IPS-18c (cell line): ENCODE data around the gene DCHS2.

Experiments used
- H3K4me3 ChIP-seq: 2 replicates; pipeline ENCODE4 v1.7.0; 2013; ENCODE audit warnings: low read depth, mild to moderate bottlenecking, low read length, moderate library complexity; ENCODE audit not compliant: insufficient read depth
- H3K9me3 ChIP-seq: one replicate; pipeline ENCODE4 v1.6.1; 2013; ENCODE audit warnings: mild to moderate bottlenecking, low read length, moderate library complexity; ENCODE audit not compliant: control insufficient read depth, insufficient read depth

The DCHS2 gene

GRCh38 chr4:154317201-154317999 is 174.2 kb downstream of the DCHS2 start:
- Histone ChIP-seq H3K9me3 (no peaks in the 10 kb centered on the region), H3K4me3 (no peak overlapping the region)

GRCh38 chr4:154315741-154316140 is 175.9 kb downstream of the DCHS2 start:
- Histone ChIP-seq H3K4me3 (no peak overlapping the region), H3K9me3 (no peaks in the 10 kb centered on the region)

- no peaks in the 10 kb centered on the region for H3K9me3 ChIP-seq
- H3K4me3 ChIP-seq, result no peak overlapping the region
These were observed 177.4 kb downstream of the DCHS2 start for GRCh38 chr4:154314248-154314647.

DNA sequence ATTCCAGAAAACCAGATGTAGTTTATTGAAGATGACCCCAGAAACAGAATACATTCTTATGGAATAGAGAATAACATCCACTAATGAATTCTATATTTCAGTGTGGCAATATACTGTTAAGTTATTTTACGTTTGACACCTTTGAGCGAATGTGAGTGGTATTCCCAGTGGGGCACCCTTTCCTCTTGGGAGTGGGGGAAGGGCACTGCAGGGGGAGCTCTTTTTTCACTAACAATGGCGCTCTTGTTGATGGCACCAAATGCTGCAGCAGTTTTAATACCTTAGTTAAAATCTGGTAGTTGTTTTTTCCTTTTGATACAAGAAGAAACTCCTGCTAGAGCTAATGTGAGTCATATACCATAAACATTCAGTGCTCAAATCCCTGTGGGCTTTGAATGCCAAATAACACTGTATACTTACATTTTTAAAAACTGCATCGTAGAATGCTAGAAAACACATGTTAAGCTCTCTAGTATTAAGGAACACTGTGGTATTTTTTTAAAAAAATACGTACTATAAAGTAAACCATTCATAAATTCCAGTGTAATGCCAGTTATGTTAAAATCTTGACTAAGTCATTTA is 178.5 kb downstream of the DCHS2 start:
- Histone ChIP-seq H3K9me3 (no peaks in the 10 kb centered on the region), H3K4me3 (no peak overlapping the region)

GRCh38 chr4:154312246-154312645 is 179.4 kb downstream of the DCHS2 start:
- Histone ChIP-seq H3K4me3 (no peak overlapping the region), H3K9me3 (no peaks in the 10 kb centered on the region)

GRCh38 chr4:154310578-154310977 is 181.0 kb downstream of the DCHS2 start:
- no peaks in the 10 kb centered on the region for H3K9me3 ChIP-seq
- H3K4me3 ChIP-seq, result no peak overlapping the region

- Histone ChIP-seq H3K4me3 (no peak overlapping the region), H3K9me3 (no peaks in the 10 kb centered on the region)
These were observed 183.4 kb downstream of the DCHS2 start for GRCh38 chr4:154308207-154308606.

- Histone ChIP-seq H3K4me3 (no peak overlapping the region), H3K9me3 (no peaks in the 10 kb centered on the region)
These were observed 184.1 kb downstream of the DCHS2 start for GRCh38 chr4:154307451-154307850.

GRCh38 chr4:154305616-154306015 is 186.0 kb downstream of the DCHS2 start:
- Histone ChIP-seq H3K4me3 (no peak overlapping the region), H3K9me3 (no peaks in the 10 kb centered on the region)

DNA sequence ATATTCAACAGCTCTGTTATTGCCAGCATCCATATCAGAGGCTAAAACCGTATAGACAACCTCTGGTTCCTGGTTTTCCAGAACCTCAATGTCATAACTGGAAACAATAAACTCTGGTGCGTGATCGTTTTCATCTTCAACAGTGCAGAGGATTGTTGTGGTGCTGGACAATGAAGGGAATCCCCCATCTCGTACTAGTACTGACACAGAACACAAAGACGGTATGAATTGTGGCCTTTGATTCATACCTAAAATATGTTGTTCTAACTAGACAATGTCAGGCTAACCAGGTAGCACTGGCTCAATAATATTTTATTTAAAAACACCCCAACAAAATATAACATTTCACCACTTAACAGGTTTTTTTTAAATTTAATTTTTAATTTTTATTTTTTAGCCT is 186.9 kb downstream of the DCHS2 start:
- H3K9me3 ChIP-seq, result no peaks in the 10 kb centered on the region
- H3K4me3 ChIP-seq, result no peak overlapping the region

DNA sequence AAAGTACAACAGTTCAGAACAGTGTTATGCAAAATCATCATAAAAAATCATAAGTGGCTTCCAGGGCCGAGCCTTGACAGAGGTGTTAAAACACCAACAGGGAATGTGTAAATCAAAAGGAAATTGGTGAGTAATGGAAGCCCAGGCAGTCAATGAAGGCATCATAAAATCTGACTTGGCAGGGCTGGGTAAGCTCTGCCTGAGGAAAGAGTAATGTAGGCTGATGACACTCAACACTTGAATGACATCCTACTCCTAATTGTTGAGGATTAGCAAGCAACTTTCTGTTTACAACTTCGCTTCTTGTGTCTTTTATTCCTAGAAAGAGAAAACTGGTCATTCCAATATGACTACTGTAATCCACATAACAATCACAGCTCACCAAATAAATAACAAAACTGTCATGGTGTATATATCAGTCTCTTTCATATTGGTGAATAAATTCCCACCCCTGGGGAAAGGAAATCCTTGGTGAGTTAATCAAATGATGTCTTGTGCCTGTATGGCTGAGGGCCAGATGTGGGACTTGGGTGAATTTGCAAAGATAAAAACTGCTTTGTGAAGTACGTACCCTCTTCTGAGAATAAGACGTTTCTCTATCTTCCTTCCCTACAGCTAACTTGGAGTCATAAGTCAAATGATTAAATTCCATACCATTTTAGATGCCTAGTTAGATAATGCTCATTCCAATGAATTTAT is 196.8 kb downstream of the DCHS2 start:
- Histone ChIP-seq H3K9me3 (no peaks in the 10 kb centered on the region), H3K4me3 (no peak overlapping the region)

DNA sequence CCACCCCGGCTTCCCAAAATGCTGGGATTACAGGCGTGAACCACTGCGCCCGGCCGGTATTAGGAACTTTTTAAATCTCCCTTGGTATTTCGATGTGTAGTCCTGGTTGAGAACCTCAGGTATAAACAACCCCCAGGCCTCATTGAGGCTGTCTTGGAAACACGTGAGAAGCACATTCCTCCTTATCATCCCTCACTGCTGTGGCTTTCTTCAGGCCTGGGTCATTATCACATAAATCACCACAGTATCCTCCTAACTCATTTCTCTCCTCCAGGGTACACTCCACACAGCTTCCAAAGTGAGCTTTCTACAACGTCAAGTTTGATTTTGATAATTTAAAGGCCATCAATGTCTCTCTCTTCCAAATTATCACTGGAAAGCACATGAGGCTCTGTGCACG is 198.2 kb downstream of the DCHS2 start:
- Histone ChIP-seq H3K9me3 (no peaks in the 10 kb centered on the region), H3K4me3 (no peak overlapping the region)

DNA sequence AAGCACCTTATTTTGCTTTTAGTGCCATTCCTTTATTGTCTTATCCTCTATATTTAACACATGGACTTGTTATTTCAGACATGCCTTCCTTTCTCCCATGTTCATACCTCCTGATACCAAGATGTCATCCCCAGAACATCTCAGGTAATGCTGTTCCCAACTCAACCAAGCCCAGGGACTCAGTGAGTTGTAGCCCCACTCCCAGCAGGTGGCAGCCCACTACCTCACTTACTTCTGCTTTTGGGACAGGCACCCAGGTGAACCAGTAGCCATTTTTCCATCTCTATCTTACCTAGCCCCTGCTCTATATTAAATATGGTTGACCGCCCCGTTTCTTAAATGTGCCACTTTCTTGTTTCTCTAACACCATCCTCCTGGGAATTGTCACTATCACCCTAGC is 199.0 kb downstream of the DCHS2 start:
- Histone ChIP-seq H3K9me3 (no peaks in the 10 kb centered on the region), H3K4me3 (no peak overlapping the region)

DNA sequence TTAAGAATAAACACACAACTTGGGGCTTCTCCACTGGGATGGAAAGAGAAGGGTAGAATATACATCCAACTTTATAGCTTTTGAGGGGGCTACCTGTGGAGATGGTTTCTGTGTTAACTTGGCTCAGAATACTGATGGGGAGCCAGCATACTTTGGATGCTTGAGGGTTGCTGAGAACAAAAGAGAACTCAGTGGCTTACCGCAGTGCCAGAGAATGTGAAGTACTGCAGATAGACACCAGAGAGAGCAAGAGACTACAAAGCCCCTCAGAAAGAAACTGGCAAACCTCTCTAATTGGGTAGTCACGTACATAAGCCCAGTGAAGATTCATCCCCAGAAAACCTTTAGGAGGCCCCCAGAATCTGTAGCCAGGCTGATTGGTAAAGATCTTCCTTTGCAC is 214.4 kb downstream of the DCHS2 start:
- Histone ChIP-seq H3K9me3 (no peaks in the 10 kb centered on the region), H3K4me3 (no peak overlapping the region)

DNA sequence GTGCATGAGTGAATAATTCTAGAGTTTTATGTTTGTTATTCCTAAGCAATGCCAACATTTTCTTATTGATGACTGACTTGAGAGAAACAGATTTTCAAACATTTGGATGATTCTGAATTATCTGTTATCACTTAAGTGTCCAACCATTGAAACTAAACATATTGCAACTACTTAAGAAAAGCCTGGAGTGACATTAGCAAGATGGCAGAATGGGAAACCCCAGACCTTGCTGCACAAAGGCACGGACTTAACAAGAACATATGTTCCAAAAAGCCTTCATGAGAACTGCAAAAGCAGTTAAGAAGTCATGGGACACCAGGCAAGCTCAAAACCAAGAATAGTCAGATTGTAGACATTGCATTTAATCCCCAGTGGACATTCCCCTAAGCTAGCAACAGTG is 215.1 kb downstream of the DCHS2 start:
- Histone ChIP-seq H3K4me3 (no peak overlapping the region), H3K9me3 (no peaks in the 10 kb centered on the region)

DNA sequence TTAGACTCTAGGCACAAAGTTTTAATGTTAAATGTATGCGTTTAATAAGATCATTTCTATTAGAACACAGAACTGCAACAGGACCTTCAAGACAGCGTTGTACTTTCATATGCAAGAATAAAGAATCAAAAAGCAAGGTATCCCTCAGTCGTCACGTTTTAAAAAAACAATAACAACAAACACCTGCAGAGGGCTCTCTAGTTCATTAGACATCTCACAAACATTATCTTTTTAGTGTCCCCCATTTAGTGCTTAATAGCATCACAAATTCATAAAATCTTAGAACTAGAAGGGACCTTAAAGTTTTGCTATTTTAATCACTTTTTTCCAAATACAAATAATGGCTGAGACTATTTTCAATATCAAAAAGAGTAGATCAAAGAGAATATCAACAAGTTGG is 236.6 kb downstream of the DCHS2 start:
- no peak overlapping the region for H3K4me3 ChIP-seq
- H3K9me3 ChIP-seq, result no peaks in the 10 kb centered on the region

GRCh38 chr4:154234576-154234975 is 257.0 kb downstream of the DCHS2 start:
- Histone ChIP-seq H3K4me3 (no peak overlapping the region), H3K9me3 (no peaks in the 10 kb centered on the region)

GRCh38 chr4:154231806-154232478 is 259.7 kb downstream of the DCHS2 start:
- H3K4me3 ChIP-seq, result no peak overlapping the region
- H3K9me3 ChIP-seq, result no peaks in the 10 kb centered on the region
